CMK (cell line): ENCODE measurements around the gene CFAP47.
"Not testable (repeated sequence)": the region's sequence is repeated elsewhere in the genome, so short reads cannot be mapped to it uniquely, and the experiment has no call there.

Experiments
- DNase-seq: peaks from one replicate; pipeline ENCODE4 v3.0.0-alpha.2; 2010; ENCODE audit warnings: low read depth

The CFAP47 gene

DNA sequence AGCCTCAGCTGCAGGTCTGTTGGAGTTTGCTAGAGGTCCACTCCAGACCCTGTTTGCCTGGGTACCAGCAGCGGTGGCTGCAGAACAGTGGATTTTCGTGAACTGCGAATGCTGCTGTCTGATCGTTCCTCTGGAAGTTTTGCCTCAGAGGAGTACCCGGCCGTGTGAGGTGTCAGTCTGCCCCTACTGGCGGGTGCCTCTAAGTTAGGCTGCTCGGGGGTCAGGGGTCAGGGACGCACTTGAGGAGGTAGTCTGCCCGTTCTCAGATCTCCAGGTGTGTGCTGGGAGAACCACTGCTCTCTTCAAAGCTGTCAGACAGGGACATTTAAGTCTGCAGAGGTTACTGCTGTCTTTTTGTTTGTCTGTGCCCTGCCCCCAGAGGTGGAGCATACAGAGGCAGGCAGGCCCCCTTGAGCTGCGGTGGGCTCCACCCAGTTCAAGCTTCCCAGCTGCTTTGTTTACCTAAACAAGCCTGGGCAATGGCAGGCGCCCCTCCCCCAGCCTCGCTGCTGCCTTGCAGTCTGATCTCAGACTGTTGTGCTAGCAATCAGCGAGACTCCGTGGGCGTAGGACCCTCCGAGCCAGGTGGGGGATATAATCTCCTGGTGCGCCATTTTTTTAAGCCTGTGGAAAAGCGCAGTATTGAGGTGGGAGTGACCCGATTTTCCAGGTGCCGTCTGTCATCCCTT lies 315.4 kb downstream of the CFAP47 start:
- not testable (repeated sequence) for DNase-seq

DNA sequence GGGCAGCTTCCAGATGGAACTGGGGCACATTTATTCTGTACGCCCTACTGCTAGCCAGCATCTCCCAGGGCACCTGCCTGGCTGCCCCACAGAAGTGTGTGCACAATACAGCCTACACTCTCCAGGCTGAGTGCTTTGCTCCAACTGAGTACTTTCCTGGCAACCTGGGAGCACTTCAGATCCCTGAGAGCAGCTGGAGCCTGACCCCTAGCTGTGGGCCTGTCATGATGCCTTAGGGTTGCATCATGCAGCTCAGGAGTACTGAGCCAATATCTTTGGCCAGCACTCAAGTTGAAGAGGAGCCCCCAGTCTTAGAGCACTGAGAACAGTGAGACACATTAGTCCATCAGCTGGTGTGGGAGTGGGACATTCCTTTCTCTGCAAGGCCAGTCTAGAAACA lies 321.9 kb downstream of the CFAP47 start:
- DNase-seq = no peak

- DNase-seq = no peak
Observed at GRCh38 chrX:36266155-36266554, 346.6 kb downstream of the CFAP47 start.

DNA sequence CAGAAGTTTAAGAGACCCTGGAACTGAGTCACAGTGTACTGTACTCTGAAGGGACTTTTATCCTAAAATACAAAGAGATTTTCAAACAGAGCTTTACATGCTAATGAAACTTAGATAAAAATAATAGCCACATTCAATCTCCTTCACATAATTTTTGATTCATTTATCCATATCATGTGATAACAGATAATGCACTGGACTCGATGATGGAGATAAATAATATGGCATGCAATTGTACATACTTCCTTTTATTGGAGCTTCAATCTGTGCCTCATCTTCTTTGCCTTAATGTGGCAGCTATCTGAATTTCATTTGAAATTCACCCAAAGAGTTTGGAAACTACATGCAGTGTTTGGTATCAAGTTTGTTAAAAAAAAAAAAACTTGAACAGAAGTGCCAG lies 390.6 kb downstream of the CFAP47 start:
- DNase-seq = no peak

GRCh38 chrX:36314303-36314702 lies 394.8 kb downstream of the CFAP47 start:
- no peak for DNase-seq

- no peak for DNase-seq
Observed at GRCh38 chrX:36334572-36334971, 415.0 kb downstream of the CFAP47 start.

- DNase-seq = no peak
Observed at GRCh38 chrX:36336751-36337150, 417.2 kb downstream of the CFAP47 start.

DNA sequence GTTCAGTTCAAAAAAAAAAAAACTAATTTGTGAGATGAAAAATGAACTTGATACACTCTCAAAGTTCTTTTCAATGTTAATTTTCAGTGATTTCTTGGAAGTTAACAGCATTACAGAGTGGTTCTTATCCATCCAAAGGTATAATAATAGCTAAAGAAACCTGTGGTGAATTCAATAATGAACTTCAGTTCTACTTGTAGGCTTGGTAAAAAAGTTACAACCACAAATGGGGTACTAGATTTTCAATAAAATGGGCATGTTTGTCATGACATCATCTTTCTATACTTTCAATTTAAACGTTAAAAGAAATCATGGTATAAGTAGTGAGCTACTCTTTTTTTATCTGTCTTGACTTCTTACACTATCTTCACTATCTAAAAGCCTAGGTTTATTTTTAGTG lies 424.8 kb downstream of the CFAP47 start:
- DNase-seq = no peak

GRCh38 chrX:36348509-36348908 lies 429.0 kb downstream of the CFAP47 start:
- no peak for DNase-seq

DNA sequence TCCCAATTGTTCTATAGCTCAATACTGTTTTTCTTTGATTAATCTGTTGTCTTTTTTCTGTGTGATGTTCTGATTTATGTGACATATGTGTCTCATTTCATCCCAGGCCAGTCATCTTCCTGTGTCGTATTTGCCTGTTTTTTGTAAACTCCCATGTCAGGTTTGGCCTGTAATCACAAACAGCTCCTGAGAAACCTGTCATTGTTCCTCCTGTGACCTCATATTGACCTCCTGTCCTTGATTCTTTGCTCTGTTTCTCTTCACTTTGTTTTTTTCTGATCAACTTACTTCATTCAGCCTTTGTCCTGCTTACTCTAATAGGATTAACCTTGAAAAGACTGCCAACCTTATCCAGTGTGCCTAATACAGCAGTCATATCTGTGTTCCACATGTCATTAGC lies 438.3 kb downstream of the CFAP47 start:
- no peak for DNase-seq

DNA sequence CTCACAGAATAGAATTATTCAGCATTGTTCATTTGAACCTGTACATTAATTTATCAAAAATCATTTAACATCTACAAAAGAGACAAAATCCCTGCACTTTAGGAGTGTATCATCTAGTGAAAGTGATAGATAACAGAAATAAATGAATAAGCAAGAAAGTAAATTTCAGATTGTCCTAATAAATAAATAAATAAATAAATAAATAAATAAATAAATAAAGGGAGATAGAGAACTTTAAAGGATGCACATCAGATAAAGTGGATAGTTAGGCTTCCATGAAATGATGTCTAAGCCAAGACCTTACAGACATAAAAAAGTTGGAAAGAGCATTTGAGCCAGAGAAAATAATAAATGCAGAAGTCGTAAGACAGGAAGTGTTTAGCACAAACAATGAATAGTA lies 444.7 kb downstream of the CFAP47 start:
- DNase-seq = no peak

DNA sequence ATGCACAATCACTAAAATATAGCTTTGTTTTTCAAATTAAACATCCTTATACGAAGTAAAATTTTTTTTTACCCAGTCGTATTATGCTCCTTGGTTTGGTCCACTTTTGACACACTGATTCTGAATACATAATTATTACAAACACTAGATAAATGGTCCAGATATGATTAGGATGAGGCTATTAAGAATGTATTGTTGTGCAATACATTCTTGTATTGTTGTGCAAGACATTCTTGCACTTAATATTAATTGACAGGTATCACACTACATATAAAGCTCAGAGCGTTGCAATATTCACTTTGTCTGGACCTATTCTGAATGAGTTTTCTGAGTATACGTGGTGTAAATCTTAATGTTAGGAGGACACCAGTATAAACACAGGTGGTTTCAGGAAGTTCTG lies 464.0 kb downstream of the CFAP47 start:
- no peak for DNase-seq

- no peak for DNase-seq
Observed at GRCh38 chrX:36388901-36389300, 469.4 kb downstream of the CFAP47 start.

DNA sequence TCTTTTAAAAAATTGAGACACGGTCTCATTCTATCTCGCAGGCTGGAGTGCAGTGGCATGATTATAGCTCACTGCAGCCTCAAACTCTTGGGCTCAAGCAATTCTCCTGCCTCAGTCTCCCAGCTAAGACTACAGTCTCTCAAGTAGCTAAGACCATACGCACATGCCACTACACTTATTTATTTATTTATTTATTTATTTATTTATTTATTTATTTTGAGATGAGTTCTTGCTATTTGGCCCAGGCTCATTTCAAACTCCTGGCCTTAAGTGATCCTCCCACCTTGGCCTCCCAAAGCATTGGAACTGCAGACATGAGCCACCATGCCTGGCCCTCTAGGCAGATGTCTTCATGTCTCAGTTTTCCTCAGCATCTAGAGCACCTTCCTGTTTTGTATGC lies 482.2 kb downstream of the CFAP47 start:
- DNase-seq = no peak

DNA sequence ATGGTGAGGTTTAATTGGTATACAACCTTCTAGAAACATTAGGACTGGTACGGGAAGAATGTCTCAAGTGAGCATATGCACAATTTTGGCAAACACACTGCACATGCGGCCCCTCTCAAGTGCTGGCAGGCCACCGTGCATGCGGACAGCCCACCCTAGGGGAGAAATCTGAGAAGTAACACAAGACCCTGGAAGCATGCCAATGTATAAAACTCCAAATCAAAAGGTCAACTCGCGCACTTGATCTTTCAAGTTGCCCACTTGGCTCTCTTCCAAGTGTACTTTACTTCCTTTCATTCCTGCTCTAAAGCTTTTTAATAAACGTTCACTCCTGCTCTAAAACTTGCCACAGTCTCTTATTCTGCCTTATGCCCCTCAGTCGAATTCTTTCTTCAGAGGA lies 488.3 kb downstream of the CFAP47 start:
- DNase-seq = no peak

- DNase-seq = no peak
Observed at GRCh38 chrX:36414056-36414455, 494.5 kb downstream of the CFAP47 start.

DNA sequence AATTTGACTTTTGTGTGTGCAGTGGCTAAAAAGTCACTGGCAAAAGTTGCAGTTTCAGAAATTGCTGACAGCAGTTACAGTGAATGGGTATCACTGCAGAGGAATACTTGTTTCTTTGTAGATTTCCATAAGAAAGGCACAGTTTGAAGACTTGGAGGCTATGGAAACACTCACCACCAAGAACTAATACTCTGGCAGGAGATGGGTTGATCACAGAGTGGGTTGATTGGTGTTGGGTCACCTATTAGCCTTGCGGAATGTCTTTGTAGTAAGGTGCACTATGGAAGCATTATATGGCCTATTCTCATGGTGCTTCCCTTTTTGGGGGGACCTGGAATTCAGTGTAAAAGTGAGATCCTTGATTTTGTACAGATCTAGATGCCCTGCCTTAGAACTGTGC lies 502.8 kb downstream of the CFAP47 start:
- DNase-seq = no peak

- DNase-seq = no peak
Observed at GRCh38 chrX:36431819-36432218, 512.3 kb downstream of the CFAP47 start.

- DNase-seq = no peak
Observed at GRCh38 chrX:36434522-36434921, 515.0 kb downstream of the CFAP47 start.
